ENCODE measurements around the gene LUM.

The LUM gene

DNA sequence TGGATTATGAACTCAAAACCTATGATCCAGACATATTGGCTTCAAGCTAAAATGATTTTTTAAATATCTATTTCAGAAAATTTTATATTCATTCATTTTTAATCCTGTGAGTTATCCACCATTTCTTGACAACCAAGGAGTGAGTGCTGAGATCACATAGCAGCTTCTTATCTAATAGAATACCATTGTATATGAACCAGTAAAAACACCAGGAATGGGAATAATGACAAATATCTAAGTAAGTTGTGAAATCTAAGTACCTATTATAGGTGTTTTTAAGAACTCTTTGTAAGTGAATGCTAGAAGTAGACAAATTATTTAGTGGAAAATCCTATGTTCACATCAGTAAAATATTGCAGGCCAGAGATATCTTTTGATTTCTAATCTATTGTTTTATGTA lies 8.2 kb downstream of the LUM start:
- TF ChIP-seq, protein P1, sequence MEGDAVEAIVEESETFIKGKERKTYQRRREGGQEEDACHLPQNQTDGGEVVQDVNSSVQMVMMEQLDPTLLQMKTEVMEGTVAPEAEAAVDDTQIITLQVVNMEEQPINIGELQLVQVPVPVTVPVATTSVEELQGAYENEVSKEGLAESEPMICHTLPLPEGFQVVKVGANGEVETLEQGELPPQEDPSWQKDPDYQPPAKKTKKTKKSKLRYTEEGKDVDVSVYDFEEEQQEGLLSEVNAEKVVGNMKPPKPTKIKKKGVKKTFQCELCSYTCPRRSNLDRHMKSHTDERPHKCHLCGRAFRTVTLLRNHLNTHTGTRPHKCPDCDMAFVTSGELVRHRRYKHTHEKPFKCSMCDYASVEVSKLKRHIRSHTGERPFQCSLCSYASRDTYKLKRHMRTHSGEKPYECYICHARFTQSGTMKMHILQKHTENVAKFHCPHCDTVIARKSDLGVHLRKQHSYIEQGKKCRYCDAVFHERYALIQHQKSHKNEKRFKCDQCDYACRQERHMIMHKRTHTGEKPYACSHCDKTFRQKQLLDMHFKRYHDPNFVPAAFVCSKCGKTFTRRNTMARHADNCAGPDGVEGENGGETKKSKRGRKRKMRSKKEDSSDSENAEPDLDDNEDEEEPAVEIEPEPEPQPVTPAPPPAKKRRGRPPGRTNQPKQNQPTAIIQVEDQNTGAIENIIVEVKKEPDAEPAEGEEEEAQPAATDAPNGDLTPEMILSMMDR (IDR thresholded peaks at IDR 0.05): no peak

DNA sequence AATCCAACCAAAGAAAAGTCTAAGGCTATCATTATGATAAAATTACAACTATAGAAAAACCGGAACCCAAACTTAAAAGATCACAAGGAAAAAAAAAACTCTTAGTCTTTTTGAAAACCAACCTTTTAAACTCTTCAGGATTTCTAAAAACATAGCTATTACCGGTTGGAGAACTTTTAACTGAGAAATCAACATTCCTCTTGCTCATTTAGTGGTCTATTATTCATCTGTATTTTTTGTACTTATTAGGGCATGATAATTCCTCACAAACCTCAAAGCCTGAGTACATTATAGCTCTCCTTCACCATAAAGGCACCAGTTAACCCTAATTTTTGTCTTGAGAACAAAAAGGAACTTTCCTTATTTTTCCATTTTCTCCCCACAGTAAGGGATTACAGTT lies 10.4 kb downstream of the LUM start:
- TF ChIP-seq, protein P1 (IDR thresholded peaks at IDR 0.05): no peak
- Histone ChIP-seq H3K9ac (no peak overlapping the region), H3K27ac (no peak overlapping the region), H3K36me3 (ENCODE audit: control insufficient read depth, insufficient read depth, low read length) (no peaks in the 10 kb centered on the region), H3K4me2 (ENCODE audit: low read length) (no peak overlapping the region), H3K79me2 (no peaks in the 10 kb centered on the region), H3K9me3 (ENCODE audit: control insufficient read depth, low read length) (no peaks in the 10 kb centered on the region), H2AFZ (no peak overlapping the region), H3K27me3 (ENCODE audit: control insufficient read depth, insufficient read depth, low read length) (no peaks in the 10 kb centered on the region), H3K4me1 (no peaks in the 10 kb centered on the region), H3K4me3 (ENCODE audit: low read depth, low read length) (no peak overlapping the region)

More for the DNA sequence above, 8.2 kb downstream of the LUM start:
- no peaks in the 10 kb centered on the region for H3K36me3 ChIP-seq (ENCODE audit: control insufficient read depth, insufficient read depth, low read length)
- no peak overlapping the region for H3K4me3 ChIP-seq (ENCODE audit: low read depth, low read length)
- H3K9me3 ChIP-seq (ENCODE audit: control insufficient read depth, low read length): no peaks in the 10 kb centered on the region
- no peak overlapping the region for H3K9ac ChIP-seq
- no peak overlapping the region for H3K4me2 ChIP-seq (ENCODE audit: low read length)
- no peak overlapping the region for H2AFZ ChIP-seq
- no peaks in the 10 kb centered on the region for H3K79me2 ChIP-seq
- H3K27me3 ChIP-seq (ENCODE audit: control insufficient read depth, insufficient read depth, low read length): no peaks in the 10 kb centered on the region
- H3K4me1 ChIP-seq: no peaks in the 10 kb centered on the region
- no peak overlapping the region for H3K27ac ChIP-seq

DNA sequence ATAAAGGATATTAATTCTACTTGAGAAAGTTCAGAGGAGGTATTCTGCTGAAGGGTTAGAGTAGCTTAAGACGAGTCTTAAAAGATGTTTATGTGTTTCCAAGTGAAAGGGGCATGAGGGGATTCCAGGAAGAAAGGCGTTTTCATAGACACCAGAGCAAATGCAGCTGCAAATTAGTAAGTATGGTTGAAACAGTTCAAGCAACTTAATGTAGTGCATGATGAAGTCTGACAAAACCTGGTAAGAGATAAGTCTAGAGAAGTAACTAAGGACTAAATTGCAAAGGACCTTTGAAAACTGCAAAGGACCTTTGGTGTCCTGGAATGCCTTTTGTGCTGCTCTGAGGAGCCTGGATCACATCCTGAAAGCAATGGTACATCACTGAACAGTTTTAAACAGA lies 11.5 kb downstream of the LUM start:
- no peak overlapping the region for H3K27ac ChIP-seq
- H3K4me2 ChIP-seq (ENCODE audit: low read length): no peak overlapping the region
- H3K4me3 ChIP-seq (ENCODE audit: low read depth, low read length): no peak overlapping the region
- H3K36me3 ChIP-seq (ENCODE audit: control insufficient read depth, insufficient read depth, low read length): no peaks in the 10 kb centered on the region
- H3K27me3 ChIP-seq (ENCODE audit: control insufficient read depth, insufficient read depth, low read length): no peaks in the 10 kb centered on the region
- H3K9me3 ChIP-seq (ENCODE audit: control insufficient read depth, low read length): no peaks in the 10 kb centered on the region
- no peak overlapping the region for H2AFZ ChIP-seq
- TF ChIP-seq, protein P1 (IDR thresholded peaks at IDR 0.05): no peak
- no peaks in the 10 kb centered on the region for H3K79me2 ChIP-seq
- no peaks in the 10 kb centered on the region for H3K4me1 ChIP-seq
- no peak overlapping the region for H3K9ac ChIP-seq

DNA sequence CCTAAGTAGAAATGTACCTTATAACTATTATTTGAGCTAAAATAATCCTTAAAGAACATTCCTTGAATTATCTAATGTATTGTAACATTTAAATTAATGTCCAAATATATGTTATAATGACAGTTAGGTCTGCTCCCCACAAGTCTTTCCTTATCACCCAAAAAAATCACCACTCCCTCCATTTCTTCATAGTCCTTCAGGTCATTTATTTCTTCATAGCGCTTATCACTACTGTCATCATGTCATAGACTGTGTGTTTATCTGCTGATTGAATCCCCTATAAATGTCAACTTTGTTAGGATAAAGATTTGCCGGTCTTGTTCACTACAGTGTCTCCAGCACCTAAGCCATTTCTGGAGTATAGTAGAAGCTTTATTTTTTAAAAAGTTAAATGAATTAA lies 12.0 kb downstream of the LUM start:
- H3K79me2 ChIP-seq: no peaks in the 10 kb centered on the region
- no peak overlapping the region for H3K9ac ChIP-seq
- TF ChIP-seq, protein P1 (IDR thresholded peaks at IDR 0.05): no peak
- H3K27ac ChIP-seq: no peak overlapping the region
- H3K27me3 ChIP-seq (ENCODE audit: control insufficient read depth, insufficient read depth, low read length): no peaks in the 10 kb centered on the region
- no peak overlapping the region for H2AFZ ChIP-seq
- no peaks in the 10 kb centered on the region for H3K36me3 ChIP-seq (ENCODE audit: control insufficient read depth, insufficient read depth, low read length)
- no peaks in the 10 kb centered on the region for H3K4me1 ChIP-seq
- H3K9me3 ChIP-seq (ENCODE audit: control insufficient read depth, low read length): no peaks in the 10 kb centered on the region
- H3K4me3 ChIP-seq (ENCODE audit: low read depth, low read length): no peak overlapping the region
- H3K4me2 ChIP-seq (ENCODE audit: low read length): no peak overlapping the region

DNA sequence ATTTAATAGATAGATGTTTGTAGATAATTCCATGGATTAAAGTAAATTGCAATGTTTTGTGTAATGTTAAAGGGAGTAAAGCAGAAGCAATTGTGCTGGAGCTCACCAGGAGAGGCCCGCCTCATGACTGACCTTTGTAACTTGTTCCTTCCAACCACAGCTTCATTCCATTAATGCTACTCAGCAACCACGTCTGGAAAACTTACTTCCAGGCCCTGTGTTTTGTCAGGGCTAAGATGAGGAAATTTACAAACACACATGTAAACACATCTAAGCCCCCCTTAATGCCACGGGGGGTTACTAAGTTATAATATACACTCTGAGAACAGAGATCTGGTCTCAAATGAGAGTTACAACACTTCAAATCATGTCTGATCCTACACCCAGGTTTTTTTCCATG lies 12.4 kb downstream of the LUM start:
- Histone ChIP-seq H3K27me3 (ENCODE audit: control insufficient read depth, insufficient read depth, low read length) (no peaks in the 10 kb centered on the region), H3K4me3 (ENCODE audit: low read depth, low read length) (no peak overlapping the region), H3K36me3 (ENCODE audit: control insufficient read depth, insufficient read depth, low read length) (no peaks in the 10 kb centered on the region), H3K4me1 (no peaks in the 10 kb centered on the region), H3K4me2 (ENCODE audit: low read length) (no peak overlapping the region), H3K9ac (no peak overlapping the region), H3K79me2 (no peaks in the 10 kb centered on the region), H3K9me3 (ENCODE audit: control insufficient read depth, low read length) (no peaks in the 10 kb centered on the region), H3K27ac (no peak overlapping the region), H2AFZ (no peak overlapping the region)
- TF ChIP-seq, protein P1 (IDR thresholded peaks at IDR 0.05): no peak
